ENCODE measurements around the gene GDPD1. TPM values are rescaled to one million over a fixed set of nuclear protein-coding genes. Genes with fewer than 3 reads are reported as not detected.
"Not testable (repeated sequence)": the region's sequence is repeated elsewhere in the genome, so short reads cannot be mapped to it uniquely, and the experiment has no call there.

GDPD1 gene
- total RNA-seq, 1 donor from 2014 or later, result 1.6 TPM

DNA sequence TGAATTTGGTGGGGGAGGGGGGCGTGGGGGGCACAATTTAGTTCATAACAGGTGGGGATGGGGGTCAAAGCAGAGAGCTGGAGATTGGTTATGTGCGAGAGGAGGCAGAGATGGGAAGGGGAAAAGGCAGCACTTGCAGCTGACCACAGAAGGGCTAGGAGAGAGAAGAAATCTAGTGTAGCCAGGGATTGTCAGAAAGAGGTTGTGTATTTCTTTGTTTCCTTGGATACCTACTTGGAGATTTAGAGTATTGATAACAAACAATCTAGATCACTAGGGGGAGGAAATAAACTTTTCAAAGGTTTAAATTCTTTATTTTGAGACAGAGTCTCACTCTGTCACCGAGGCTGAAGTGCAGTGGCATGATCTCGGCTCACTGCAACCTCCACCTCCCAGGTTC is 64.0 kb downstream of the GDPD1 start:
- Histone ChIP-seq H3K36me3 (ENCODE audit: control insufficient read depth in 3 of 3, insufficient read depth in 3 of 3, low read length in 3 of 3) (no peaks in the 10 kb centered on the region), H3K27ac (ENCODE audit: low read depth, low read length) (no peak overlapping the region), H3K9ac (ENCODE audit: low read depth in 1 of 3, low read length in 3 of 3) (no peak overlapping the region), H3K27me3 (ENCODE audit: control insufficient read depth in 3 of 3, insufficient read depth in 3 of 3, low read length in 3 of 3) (no peaks in the 10 kb centered on the region), H3K9me3 (ENCODE audit: control insufficient read depth in 3 of 3, low read length in 3 of 3) (no peaks in the 10 kb centered on the region), H3K4me1 (ENCODE audit: control insufficient read depth in 3 of 3, insufficient read depth in 3 of 3, low read length in 3 of 3) (no peaks in the 10 kb centered on the region), H3K4me3 (ENCODE audit: low read length in 3 of 3) (no peak overlapping the region)

DNA sequence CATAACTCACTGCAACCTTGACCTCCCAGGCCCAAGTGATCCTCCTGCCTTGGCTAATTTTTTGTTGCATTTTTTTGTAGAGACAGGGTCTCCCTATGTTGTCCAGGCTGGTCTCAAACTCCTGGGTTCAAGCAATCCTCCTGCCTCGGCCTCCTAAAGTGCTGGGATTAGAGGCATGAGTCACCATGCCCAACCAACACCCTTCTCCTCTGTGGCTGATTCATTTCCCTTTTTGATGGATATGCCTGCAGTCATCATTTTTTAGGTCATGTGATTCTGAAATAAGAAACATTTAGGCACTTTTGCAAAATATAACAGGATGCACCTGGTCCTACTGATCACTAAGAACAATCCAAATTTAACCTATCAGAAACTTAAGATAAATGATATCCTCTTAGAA is 67.1 kb downstream of the GDPD1 start:
- H3K27ac ChIP-seq (ENCODE audit: low read depth, low read length), result no peak overlapping the region
- H3K4me3 ChIP-seq (ENCODE audit: low read length in 3 of 3), result no peak overlapping the region
- H3K9ac ChIP-seq (ENCODE audit: low read depth in 1 of 3, low read length in 3 of 3), result no peak overlapping the region
- H3K27me3 ChIP-seq (ENCODE audit: control insufficient read depth in 3 of 3, insufficient read depth in 3 of 3, low read length in 3 of 3), result no peaks in the 10 kb centered on the region
- H3K36me3 ChIP-seq (ENCODE audit: control insufficient read depth in 3 of 3, insufficient read depth in 3 of 3, low read length in 3 of 3), result no peaks in the 10 kb centered on the region
- no peaks in the 10 kb centered on the region for H3K4me1 ChIP-seq (ENCODE audit: control insufficient read depth in 3 of 3, insufficient read depth in 3 of 3, low read length in 3 of 3)
- H3K9me3 ChIP-seq (ENCODE audit: control insufficient read depth in 3 of 3, low read length in 3 of 3), result no peaks in the 10 kb centered on the region

DNA sequence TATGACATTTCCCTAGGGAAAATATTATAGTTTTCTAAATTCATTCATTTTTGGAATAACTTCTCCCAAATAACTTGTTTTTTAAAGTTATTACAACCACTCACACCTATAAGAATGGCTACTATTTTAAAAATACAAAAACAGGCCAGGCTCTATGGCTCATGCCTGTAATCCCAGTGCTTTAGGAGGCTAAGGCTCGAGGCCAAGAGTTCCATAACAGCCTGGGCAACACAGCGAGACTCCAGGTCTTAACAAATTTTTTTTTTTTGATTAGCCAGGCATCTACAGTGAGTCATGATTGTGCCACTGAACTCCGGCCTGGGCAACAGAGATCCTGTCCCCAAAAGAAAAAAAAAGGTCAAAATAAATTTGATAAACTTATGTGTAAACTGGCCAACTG is 67.6 kb downstream of the GDPD1 start:
- H3K4me3 ChIP-seq (ENCODE audit: low read length in 3 of 3), result no peak overlapping the region
- H3K4me1 ChIP-seq (ENCODE audit: control insufficient read depth in 3 of 3, insufficient read depth in 3 of 3, low read length in 3 of 3), result no peaks in the 10 kb centered on the region
- H3K36me3 ChIP-seq (ENCODE audit: control insufficient read depth in 3 of 3, insufficient read depth in 3 of 3, low read length in 3 of 3), result no peaks in the 10 kb centered on the region
- H3K27ac ChIP-seq (ENCODE audit: low read depth, low read length), result no peak overlapping the region
- H3K27me3 ChIP-seq (ENCODE audit: control insufficient read depth in 3 of 3, insufficient read depth in 3 of 3, low read length in 3 of 3), result no peaks in the 10 kb centered on the region
- no peaks in the 10 kb centered on the region for H3K9me3 ChIP-seq (ENCODE audit: control insufficient read depth in 3 of 3, low read length in 3 of 3)
- H3K9ac ChIP-seq (ENCODE audit: low read depth in 1 of 3, low read length in 3 of 3), result no peak overlapping the region

DNA sequence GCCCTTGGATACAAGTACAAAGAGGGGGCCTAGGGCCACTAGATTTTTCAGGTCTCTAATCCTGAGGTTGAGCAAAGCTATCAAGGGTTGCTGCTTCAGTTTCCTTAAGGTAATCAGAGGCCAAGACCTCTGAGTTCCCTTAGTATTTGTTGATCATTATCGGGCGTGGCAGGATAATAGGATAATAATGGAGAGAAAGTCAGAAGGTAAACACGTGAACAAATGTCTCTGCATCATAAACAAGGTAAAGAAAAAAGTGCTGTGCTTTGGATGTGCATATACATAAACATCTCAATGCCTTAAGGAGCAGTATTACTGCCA is 69.6 kb downstream of the GDPD1 start:
- no peak overlapping the region for H3K27ac ChIP-seq (ENCODE audit: low read depth, low read length)
- no peaks in the 10 kb centered on the region for H3K36me3 ChIP-seq (ENCODE audit: control insufficient read depth in 3 of 3, insufficient read depth in 3 of 3, low read length in 3 of 3)
- H3K9me3 ChIP-seq (ENCODE audit: control insufficient read depth in 3 of 3, low read length in 3 of 3), result no peaks in the 10 kb centered on the region
- no peaks in the 10 kb centered on the region for H3K27me3 ChIP-seq (ENCODE audit: control insufficient read depth in 3 of 3, insufficient read depth in 3 of 3, low read length in 3 of 3)
- no peak overlapping the region for H3K4me3 ChIP-seq (ENCODE audit: low read length in 3 of 3)
- no peak overlapping the region for H3K9ac ChIP-seq (ENCODE audit: low read depth in 1 of 3, low read length in 3 of 3)
- peaks cover 0 to 3% (median 0%) of the 10 kb centered on the region in 3 donors for H3K4me1 ChIP-seq (ENCODE audit: control insufficient read depth in 3 of 3, insufficient read depth in 3 of 3, low read length in 3 of 3)

DNA sequence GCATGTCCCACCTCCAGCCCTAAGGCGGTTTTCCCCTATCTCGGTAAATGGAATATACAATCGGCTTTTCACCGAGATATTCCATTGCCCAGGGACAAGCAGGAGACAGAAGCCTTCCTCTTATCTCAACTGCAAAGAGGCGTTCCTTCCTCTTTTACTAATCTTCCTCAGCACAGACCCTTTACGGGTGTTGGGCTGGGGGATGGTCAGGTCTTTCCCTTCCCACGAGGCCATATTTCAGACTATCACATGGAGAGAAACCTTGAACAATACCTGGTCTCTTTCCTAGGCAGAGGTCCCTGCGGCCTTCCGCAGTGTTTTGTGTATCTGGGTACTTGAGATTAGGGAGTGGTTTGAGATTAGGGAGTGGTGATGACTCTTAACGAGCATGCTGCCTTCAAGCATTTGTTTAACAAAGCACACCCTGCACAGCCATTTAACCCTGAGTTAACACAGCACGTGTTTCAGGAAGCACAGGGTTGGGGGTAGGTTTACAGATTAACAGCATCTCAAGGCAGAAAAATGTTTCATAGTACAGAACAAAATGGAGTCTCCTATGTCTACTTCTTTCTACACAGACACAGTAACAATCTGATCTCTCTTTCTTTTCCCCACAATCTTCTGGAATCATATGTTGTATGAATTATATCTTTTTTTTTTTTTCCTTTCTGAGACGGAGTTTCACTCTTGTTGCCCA is 70.1 kb downstream of the GDPD1 start:
- H3K9me3 ChIP-seq (ENCODE audit: control insufficient read depth in 3 of 3, low read length in 3 of 3); H3K27ac ChIP-seq (ENCODE audit: low read depth, low read length); H3K4me1 ChIP-seq (ENCODE audit: control insufficient read depth in 3 of 3, insufficient read depth in 3 of 3, low read length in 3 of 3); H3K9ac ChIP-seq (ENCODE audit: low read depth in 1 of 3, low read length in 3 of 3); H3K27me3 ChIP-seq (ENCODE audit: control insufficient read depth in 3 of 3, insufficient read depth in 3 of 3, low read length in 3 of 3); H3K4me3 ChIP-seq (ENCODE audit: low read length in 3 of 3); H3K36me3 ChIP-seq (ENCODE audit: control insufficient read depth in 3 of 3, insufficient read depth in 3 of 3, low read length in 3 of 3): not testable (repeated sequence)

DNA sequence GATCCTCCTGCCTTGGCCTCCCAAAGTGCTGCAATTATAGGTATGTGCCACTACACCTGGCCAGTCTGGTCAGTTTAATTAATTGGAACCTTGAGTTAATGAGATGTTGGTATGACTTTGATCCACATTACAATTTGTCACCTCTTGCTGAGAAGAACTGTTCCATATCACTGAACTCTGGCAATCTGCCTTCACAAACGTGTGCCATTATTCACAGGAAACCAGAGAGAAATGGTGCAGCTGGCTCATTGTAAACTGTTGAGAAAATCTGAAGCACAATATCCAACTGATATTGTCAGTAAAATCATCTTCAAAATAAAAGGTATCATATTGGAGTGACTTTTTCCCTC is 71.8 kb downstream of the GDPD1 start:
- H3K4me3 ChIP-seq (ENCODE audit: low read length in 3 of 3), result no peak overlapping the region
- H3K9ac ChIP-seq (ENCODE audit: low read depth in 1 of 3, low read length in 3 of 3), result no peak overlapping the region
- H3K27ac ChIP-seq (ENCODE audit: low read depth, low read length), result no peak overlapping the region
- no peaks in the 10 kb centered on the region for H3K36me3 ChIP-seq (ENCODE audit: control insufficient read depth in 3 of 3, insufficient read depth in 3 of 3, low read length in 3 of 3)
- no peaks in the 10 kb centered on the region for H3K9me3 ChIP-seq (ENCODE audit: control insufficient read depth in 3 of 3, low read length in 3 of 3)
- no peaks in the 10 kb centered on the region for H3K27me3 ChIP-seq (ENCODE audit: control insufficient read depth in 3 of 3, insufficient read depth in 3 of 3, low read length in 3 of 3)
- peaks cover 6 to 14% (median 10%) of the 10 kb centered on the region in 3 donors for H3K4me1 ChIP-seq (ENCODE audit: control insufficient read depth in 3 of 3, insufficient read depth in 3 of 3, low read length in 3 of 3)

DNA sequence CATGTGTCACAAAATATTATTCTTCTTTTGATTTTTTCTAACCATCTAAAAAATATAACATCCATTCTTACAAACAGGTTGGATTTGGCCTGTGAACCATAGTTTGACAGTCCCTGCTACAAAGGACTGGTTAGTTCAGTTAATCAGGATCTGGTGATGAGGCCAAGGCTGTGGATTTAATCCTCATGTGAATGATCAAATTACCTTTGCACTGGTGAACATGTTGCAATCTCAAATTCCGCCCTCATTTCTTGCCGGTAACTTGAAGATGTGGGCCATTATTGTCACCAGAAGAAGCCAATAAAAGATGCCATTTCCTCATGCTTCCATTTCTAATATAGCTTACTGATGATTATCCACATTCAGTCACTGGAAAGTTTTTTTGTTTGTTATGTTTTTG is 75.9 kb downstream of the GDPD1 start:
- no peak overlapping the region for H3K4me3 ChIP-seq (ENCODE audit: low read length in 3 of 3)
- no peak overlapping the region for H3K9ac ChIP-seq (ENCODE audit: low read depth in 1 of 3, low read length in 3 of 3)
- no peaks in the 10 kb centered on the region for H3K9me3 ChIP-seq (ENCODE audit: control insufficient read depth in 3 of 3, low read length in 3 of 3)
- no peaks in the 10 kb centered on the region for H3K36me3 ChIP-seq (ENCODE audit: control insufficient read depth in 3 of 3, insufficient read depth in 3 of 3, low read length in 3 of 3)
- H3K4me1 ChIP-seq (ENCODE audit: control insufficient read depth in 3 of 3, insufficient read depth in 3 of 3, low read length in 3 of 3), result peaks cover 6 to 14% (median 12%) of the 10 kb centered on the region in 3 donors
- H3K27ac ChIP-seq (ENCODE audit: low read depth, low read length), result no peak overlapping the region
- H3K27me3 ChIP-seq (ENCODE audit: control insufficient read depth in 3 of 3, insufficient read depth in 3 of 3, low read length in 3 of 3), result no peaks in the 10 kb centered on the region

DNA sequence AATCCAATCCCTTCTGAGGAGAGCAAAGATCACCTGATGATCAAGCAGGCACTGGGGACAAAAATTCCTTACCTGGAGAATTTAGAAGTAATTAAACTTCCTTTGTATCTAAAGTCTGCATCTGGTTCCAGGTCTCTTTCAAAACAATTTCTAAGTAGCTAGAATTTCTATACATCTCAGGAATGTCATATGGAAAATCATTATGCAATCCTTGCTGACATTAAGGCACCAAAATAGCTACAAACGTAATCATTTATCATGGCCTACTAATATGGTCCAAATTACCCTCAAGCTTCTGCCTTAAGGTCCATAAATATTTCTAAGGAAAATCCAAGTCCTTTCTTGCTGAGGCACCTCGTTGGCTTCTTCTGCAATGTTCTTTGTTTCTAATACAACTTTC is 78.2 kb downstream of the GDPD1 start:
- no peaks in the 10 kb centered on the region for H3K9me3 ChIP-seq (ENCODE audit: control insufficient read depth in 3 of 3, low read length in 3 of 3)
- no peak overlapping the region for H3K4me3 ChIP-seq (ENCODE audit: low read length in 3 of 3)
- H3K27me3 ChIP-seq (ENCODE audit: control insufficient read depth in 3 of 3, insufficient read depth in 3 of 3, low read length in 3 of 3), result no peaks in the 10 kb centered on the region
- no peak overlapping the region for H3K9ac ChIP-seq (ENCODE audit: low read depth in 1 of 3, low read length in 3 of 3)
- no peaks in the 10 kb centered on the region for H3K36me3 ChIP-seq (ENCODE audit: control insufficient read depth in 3 of 3, insufficient read depth in 3 of 3, low read length in 3 of 3)
- peaks cover 6 to 14% (median 12%) of the 10 kb centered on the region in 3 donors for H3K4me1 ChIP-seq (ENCODE audit: control insufficient read depth in 3 of 3, insufficient read depth in 3 of 3, low read length in 3 of 3)
- H3K27ac ChIP-seq (ENCODE audit: low read depth, low read length), result no peak overlapping the region

DNA sequence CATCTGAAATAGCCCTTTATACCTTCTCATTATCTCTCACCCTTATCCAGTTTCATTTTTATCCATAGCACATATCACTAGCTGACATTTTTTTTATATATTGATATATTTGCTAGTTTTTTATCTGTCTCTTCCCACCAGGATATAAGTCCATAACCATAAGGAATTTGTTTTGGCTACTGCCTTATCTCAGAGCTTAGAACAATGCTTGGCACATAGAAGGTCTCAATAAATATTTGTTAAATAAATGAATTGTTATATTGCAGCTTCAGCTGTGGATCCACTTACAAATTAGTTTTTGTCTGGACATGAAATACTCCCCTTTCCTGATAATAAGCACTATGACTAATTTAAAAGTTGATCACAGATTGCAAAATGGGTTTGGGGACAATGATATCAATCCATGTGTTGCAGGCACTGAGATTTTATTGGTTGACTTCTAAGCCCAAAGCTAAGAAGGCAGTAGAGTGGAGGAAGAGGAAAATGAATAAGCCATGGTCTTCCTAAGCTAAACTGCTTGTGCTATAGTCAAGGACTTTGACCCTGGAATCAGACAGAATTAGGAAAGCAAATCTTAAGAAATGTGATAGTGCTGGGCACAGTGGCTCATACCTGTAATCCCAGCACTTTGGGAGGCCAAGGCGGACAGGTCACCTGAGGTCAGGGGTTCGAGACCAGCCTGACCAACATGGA is 79.2 kb downstream of the GDPD1 start:
- no peak overlapping the region for H3K4me3 ChIP-seq (ENCODE audit: low read length in 3 of 3)
- H3K9ac ChIP-seq (ENCODE audit: low read depth in 1 of 3, low read length in 3 of 3), result no peak overlapping the region
- H3K9me3 ChIP-seq (ENCODE audit: control insufficient read depth in 3 of 3, low read length in 3 of 3), result no peaks in the 10 kb centered on the region
- H3K4me1 ChIP-seq (ENCODE audit: control insufficient read depth in 3 of 3, insufficient read depth in 3 of 3, low read length in 3 of 3), result peaks cover 6 to 14% (median 12%) of the 10 kb centered on the region in 3 donors
- no peaks in the 10 kb centered on the region for H3K27me3 ChIP-seq (ENCODE audit: control insufficient read depth in 3 of 3, insufficient read depth in 3 of 3, low read length in 3 of 3)
- no peaks in the 10 kb centered on the region for H3K36me3 ChIP-seq (ENCODE audit: control insufficient read depth in 3 of 3, insufficient read depth in 3 of 3, low read length in 3 of 3)
- H3K27ac ChIP-seq (ENCODE audit: low read depth, low read length), result no peak overlapping the region

DNA sequence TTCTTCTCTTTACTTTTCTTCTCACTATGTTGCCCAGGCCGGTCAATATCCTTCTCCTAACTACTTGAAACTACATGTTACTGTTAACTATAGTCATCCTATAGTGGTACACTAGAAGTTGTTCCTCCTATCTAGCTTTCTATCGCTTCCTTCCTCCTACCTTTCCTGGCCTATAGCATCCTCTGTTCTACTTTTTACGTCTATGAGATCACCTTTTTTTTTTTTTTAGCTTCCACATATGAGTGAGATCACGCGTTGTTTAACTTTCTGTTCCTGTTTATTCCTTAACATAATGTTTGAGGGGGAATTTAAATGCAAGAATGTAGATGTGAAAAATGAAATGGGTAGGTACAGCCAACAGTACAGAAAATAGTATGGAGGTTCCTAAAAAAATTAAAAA is 80.6 kb downstream of the GDPD1 start:
- no peaks in the 10 kb centered on the region for H3K9me3 ChIP-seq (ENCODE audit: control insufficient read depth in 3 of 3, low read length in 3 of 3)
- H3K4me3 ChIP-seq (ENCODE audit: low read length in 3 of 3), result no peak overlapping the region
- H3K4me1 ChIP-seq (ENCODE audit: control insufficient read depth in 3 of 3, insufficient read depth in 3 of 3, low read length in 3 of 3), result peaks cover 0 to 5% (median 2%) of the 10 kb centered on the region in 3 donors
- no peaks in the 10 kb centered on the region for H3K36me3 ChIP-seq (ENCODE audit: control insufficient read depth in 3 of 3, insufficient read depth in 3 of 3, low read length in 3 of 3)
- no peaks in the 10 kb centered on the region for H3K27me3 ChIP-seq (ENCODE audit: control insufficient read depth in 3 of 3, insufficient read depth in 3 of 3, low read length in 3 of 3)
- H3K27ac ChIP-seq (ENCODE audit: low read depth, low read length), result no peak overlapping the region
- no peak overlapping the region for H3K9ac ChIP-seq (ENCODE audit: low read depth in 1 of 3, low read length in 3 of 3)

All from skeletal muscle tissue (tissue), 4 donors.